ENCODE results near the gene BRIP1.

DNA sequence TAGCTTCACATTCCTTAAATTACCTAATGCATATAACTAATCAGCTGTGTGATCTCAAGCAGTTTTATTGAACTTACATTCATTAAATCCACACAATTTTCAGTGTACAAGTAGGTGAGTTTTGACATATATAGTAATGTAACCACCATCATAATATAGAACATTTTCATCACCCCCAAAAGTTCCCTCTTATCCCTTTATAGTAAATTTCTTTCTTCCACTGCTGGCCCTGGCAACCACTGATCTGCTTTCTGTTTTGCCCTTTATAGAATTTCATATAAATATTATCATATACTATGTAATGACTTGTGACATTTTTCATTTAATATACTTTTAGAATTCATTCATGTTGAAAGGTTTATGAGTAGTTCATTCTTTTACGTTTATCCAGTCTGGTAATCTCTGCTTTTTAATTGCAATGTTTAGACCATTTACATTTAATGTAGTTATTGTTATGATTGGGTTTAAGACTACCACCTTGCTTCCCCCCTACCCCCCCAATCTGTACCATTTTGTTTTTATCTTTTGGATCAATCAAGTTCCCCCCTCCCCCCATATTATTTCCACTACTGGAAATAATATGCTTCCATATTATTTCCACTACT, 147.0 kb downstream of the BRIP1 start:
- TF ChIP-seq, protein P1, sequence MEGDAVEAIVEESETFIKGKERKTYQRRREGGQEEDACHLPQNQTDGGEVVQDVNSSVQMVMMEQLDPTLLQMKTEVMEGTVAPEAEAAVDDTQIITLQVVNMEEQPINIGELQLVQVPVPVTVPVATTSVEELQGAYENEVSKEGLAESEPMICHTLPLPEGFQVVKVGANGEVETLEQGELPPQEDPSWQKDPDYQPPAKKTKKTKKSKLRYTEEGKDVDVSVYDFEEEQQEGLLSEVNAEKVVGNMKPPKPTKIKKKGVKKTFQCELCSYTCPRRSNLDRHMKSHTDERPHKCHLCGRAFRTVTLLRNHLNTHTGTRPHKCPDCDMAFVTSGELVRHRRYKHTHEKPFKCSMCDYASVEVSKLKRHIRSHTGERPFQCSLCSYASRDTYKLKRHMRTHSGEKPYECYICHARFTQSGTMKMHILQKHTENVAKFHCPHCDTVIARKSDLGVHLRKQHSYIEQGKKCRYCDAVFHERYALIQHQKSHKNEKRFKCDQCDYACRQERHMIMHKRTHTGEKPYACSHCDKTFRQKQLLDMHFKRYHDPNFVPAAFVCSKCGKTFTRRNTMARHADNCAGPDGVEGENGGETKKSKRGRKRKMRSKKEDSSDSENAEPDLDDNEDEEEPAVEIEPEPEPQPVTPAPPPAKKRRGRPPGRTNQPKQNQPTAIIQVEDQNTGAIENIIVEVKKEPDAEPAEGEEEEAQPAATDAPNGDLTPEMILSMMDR (conservative IDR thresholded peaks at IDR 0.05; ENCODE audit: low read depth, low read length) = no peak
- no peak for TF ChIP-seq EZH2 (IDR thresholded peaks at IDR 0.05; ENCODE audit: borderline replicate concordance, low read depth, low read length, poor library complexity, severe bottlenecking)

Measured in A673 (cell line).